Measurements from ENCODE around the gene NELFB.

The NELFB gene

GRCh38 chr9:137317021-137317717 lies 62.0 kb downstream of the NELFB start:
- no peak for DNase-seq (ENCODE audit: low read depth)
- H3K4me3 ChIP-seq (ENCODE audit: low read depth, low read length): no peak overlapping the region
- TF ChIP-seq MYC (IDR thresholded peaks at IDR 0.05; ENCODE audit: low read depth, low read length) (no peak), POLR2A (IDR thresholded peaks at IDR 0.05; ENCODE audit: extremely low read depth, insufficient read length) (no peak), MAX (IDR thresholded peaks at IDR 0.05; ENCODE audit: low read depth, low read length) (no peak), CTCF (IDR thresholded peaks at IDR 0.05; ENCODE audit: low read depth, low read length) (no peak)

- DNase-seq (ENCODE audit: low read depth): no peak
- TF ChIP-seq CTCF (IDR thresholded peaks at IDR 0.05; ENCODE audit: low read depth, low read length): no peak
- TF ChIP-seq MYC (IDR thresholded peaks at IDR 0.05; ENCODE audit: low read depth, low read length): no peak
- no peak for TF ChIP-seq POLR2A (IDR thresholded peaks at IDR 0.05; ENCODE audit: extremely low read depth, insufficient read length)
- H3K4me3 ChIP-seq (ENCODE audit: low read depth, low read length): no peak overlapping the region
These were observed 62.8 kb downstream of the NELFB start for GRCh38 chr9:137317718-137318511.

- no peak overlapping the region for H3K4me3 ChIP-seq (ENCODE audit: low read depth, low read length)
- no peak for DNase-seq (ENCODE audit: low read depth)
- TF ChIP-seq POLR2A (IDR thresholded peaks at IDR 0.05; ENCODE audit: extremely low read depth, insufficient read length) (no peak), MAX (IDR thresholded peaks at IDR 0.05; ENCODE audit: low read depth, low read length) (no peak), CTCF (IDR thresholded peaks at IDR 0.05; ENCODE audit: low read depth, low read length) (no peak), MYC (IDR thresholded peaks at IDR 0.05; ENCODE audit: low read depth, low read length) (no peak)
These were observed 63.5 kb downstream of the NELFB start for GRCh38 chr9:137318602-137319001.

- H3K4me3 ChIP-seq (ENCODE audit: low read depth, low read length): no peak overlapping the region
- no peak for DNase-seq (ENCODE audit: low read depth)
- TF ChIP-seq CTCF (IDR thresholded peaks at IDR 0.05; ENCODE audit: low read depth, low read length) (no peak), POLR2A (IDR thresholded peaks at IDR 0.05; ENCODE audit: extremely low read depth, insufficient read length) (no peak), MYC (IDR thresholded peaks at IDR 0.05; ENCODE audit: low read depth, low read length) (no peak)
These were observed 64.0 kb downstream of the NELFB start for GRCh38 chr9:137319011-137319738.

GRCh38 chr9:137319739-137320551 lies 64.8 kb downstream of the NELFB start:
- TF ChIP-seq MYC (IDR thresholded peaks at IDR 0.05; ENCODE audit: low read depth, low read length) (no peak), MAX (IDR thresholded peaks at IDR 0.05; ENCODE audit: low read depth, low read length) (no peak), CTCF (IDR thresholded peaks at IDR 0.05; ENCODE audit: low read depth, low read length) (no peak), POLR2A (IDR thresholded peaks at IDR 0.05; ENCODE audit: extremely low read depth, insufficient read length) (no peak)
- H3K4me3 ChIP-seq (ENCODE audit: low read depth, low read length): no peak overlapping the region
- DNase-seq (ENCODE audit: low read depth): no peak
